22Rv1 (cell line): ENCODE data around the gene TSC22D4.

Experiments used
- CTCF ChIP-seq: fragments of 450-650 bp; IDR thresholded peaks from 2 replicates; pipeline ENCODE4 v1.5.1; 2017; ENCODE audit warnings: mild to moderate bottlenecking
- ZFX ChIP-seq: fragments of 450-650 bp; IDR thresholded peaks from 2 replicates; pipeline ENCODE4 v1.6.1; 2017; ENCODE audit warnings: antibody characterized with exemption, borderline replicate concordance

GRCh38 chr7:100457033-100457432 lies 22.0 kb downstream of the TSC22D4 start:
- TF ChIP-seq CTCF: no peak
- TF ChIP-seq ZFX: no peak
